Gastrocnemius medialis (tissue), 4 donors: ENCODE results near the gene CHST1. TPM values are rescaled to one million over a fixed set of nuclear protein-coding genes. Genes with fewer than 3 reads are reported as not detected.

Experiments used
- ATAC-seq, 2 donors: fragments of 150-250 bp; one replicate each; pipeline ENCODE4 v1.9.1; 2016
- DNase-seq, 2 donors: peaks; one replicate each; pipeline ENCODE4 v3.0.0-alpha.2; 2019
- H3K27ac ChIP-seq, 4 donors: fragments of 200-600 bp; sonication (generic); 1 replicate in 1 of 4; 2 replicates in 3 of 4; pipeline ENCODE4 v1.5.1; 2016 to 2018; ENCODE audit warnings: mild to moderate bottlenecking in 2 of 4, moderate library complexity in 1 of 4
- H3K27me3 ChIP-seq, 3 donors: fragments of 200-600 bp; sonication (generic) in 2 of 3; 1 replicate in 1 of 3; 2 replicates in 2 of 3; pipeline versions ENCODE4 v1.5.1 to v1.6.0; 2016 to 2019; ENCODE audit warnings: mild to moderate bottlenecking in 1 of 3, moderate library complexity in 1 of 3
- H3K36me3 ChIP-seq, 2 donors: fragments of 200-600 bp; sonication (generic) in 1 of 2; one replicate each; pipeline ENCODE4 v1.5.1; 2017 to 2018
- H3K4me1 ChIP-seq, 2 donors: fragments of 200-600 bp; sonication (generic) in 1 of 2; one replicate each; pipeline ENCODE4 v1.5.1; 2016 to 2017; ENCODE audit warnings: mild to moderate bottlenecking in 2 of 2
- H3K4me3 ChIP-seq, 4 donors: fragments of 200-600 bp; sonication (generic) in 3 of 4; 1 replicate in 1 of 4; 2 replicates in 3 of 4; pipeline ENCODE4 v1.5.1; 2016 to 2019; ENCODE audit warnings: mild to moderate bottlenecking in 2 of 4
- H3K9me3 ChIP-seq, 3 donors: fragments of 200-600 bp; sonication (generic) in 2 of 3; 1 replicate in 1 of 3; 2 replicates in 2 of 3; pipeline ENCODE4 v1.5.1; 2016 to 2019
- CTCF ChIP-seq, 5 experiments: fragments of 450-650 bp in 3 of 5; fragments of 200-600 bp in 2 of 5; sonication (generic) in 2 of 5; IDR thresholded peaks in 4 of 5; conservative IDR thresholded peaks in 1 of 5; 1 replicate in 4 of 5; 2 replicates in 1 of 5; pipeline ENCODE4 v1.5.1; 2016 to 2019; ENCODE audit warnings: antibody characterized with exemption in 5 of 5, mild to moderate bottlenecking in 3 of 5, moderate library complexity in 3 of 5
- POLR2A ChIP-seq, 2 donors: fragments of 450-650 bp; IDR thresholded peaks; one replicate each; pipeline ENCODE4 v1.6.1; 2017; ENCODE audit warnings: antibody characterized with exemption in 2 of 2, mild to moderate bottlenecking in 2 of 2, moderate library complexity in 2 of 2
- in situ Hi-C, 4 donors: fragments of 200-750 bp; cut with MboI; loops; one replicate each; pipeline versions ENCODE4 v1.15.0 to v1.8.0; 2017; ENCODE audit warnings: low sequenced_read_pairs in 4 of 4
- intact Hi-C: fragments of 100-400 bp; cut with DNase I; formaldehyde crosslinking; loops from one replicate; pipeline ENCODE4 v1.15.1; 2023; ENCODE audit warnings: low total_unique reads
- total RNA-seq, 4 donors: library from RNA; depleted of rRNA; stranded (reverse); fragments of >200 nt; gene quantifications; one replicate each; pipeline versions ENCODE4 v1.1.0 to v1.2.3, GENCODE V29; 2016

CHST1 gene
- total RNA-seq, 4 donors from 2014 or later: 4.5 to 5.6 (median 5.0) TPM

GRCh38 chr11:45610627-45611026, 54.8 kb downstream of the CHST1 start:
- Histone ChIP-seq H3K27me3 (no peaks in the 10 kb centered on the region), H3K9me3 (no peaks in the 10 kb centered on the region), H3K36me3 (no peaks in the 10 kb centered on the region), H3K4me3 (no peak overlapping the region), H3K27ac (no peak overlapping the region), H3K4me1 (no peaks in the 10 kb centered on the region)
- no peak for DNase-seq
- intact Hi-C loops (no loop called here), in situ Hi-C loops (no loop called here)
- TF ChIP-seq CTCF (IDR thresholded peaks at IDR 0.05 in 4 of 5, conservative IDR thresholded peaks at IDR 0.05 in 1 of 5): no peak
- no peak for TF ChIP-seq POLR2A (IDR thresholded peaks at IDR 0.05)
- ATAC-seq: no peak

- Histone ChIP-seq H3K27me3 (no peaks in the 10 kb centered on the region), H3K4me1 (no peaks in the 10 kb centered on the region), H3K4me3 (no peak overlapping the region), H3K9me3 (no peaks in the 10 kb centered on the region), H3K36me3 (no peaks in the 10 kb centered on the region), H3K27ac (no peak overlapping the region)
- no peak for DNase-seq
- ATAC-seq: no peak
- intact Hi-C loops: no loop called here
- in situ Hi-C loops: no loop called here
- TF ChIP-seq CTCF (IDR thresholded peaks at IDR 0.05 in 4 of 5, conservative IDR thresholded peaks at IDR 0.05 in 1 of 5) (no peak), POLR2A (IDR thresholded peaks at IDR 0.05) (no peak)
Measured at GRCh38 chr11:45609902-45610301, 55.5 kb downstream of the CHST1 start.

GRCh38 chr11:45609337-45609736, 56.1 kb downstream of the CHST1 start:
- Histone ChIP-seq H3K27ac (no peak overlapping the region), H3K27me3 (no peaks in the 10 kb centered on the region), H3K36me3 (no peaks in the 10 kb centered on the region), H3K4me1 (no peaks in the 10 kb centered on the region), H3K9me3 (no peaks in the 10 kb centered on the region), H3K4me3 (no peak overlapping the region)
- in situ Hi-C loops (no loop called here), intact Hi-C loops (no loop called here)
- TF ChIP-seq CTCF (IDR thresholded peaks at IDR 0.05 in 4 of 5, conservative IDR thresholded peaks at IDR 0.05 in 1 of 5) (no peak), POLR2A (IDR thresholded peaks at IDR 0.05) (no peak)
- DNase-seq (no peak), ATAC-seq (no peak)

GRCh38 chr11:45607995-45608394, 57.4 kb downstream of the CHST1 start:
- Histone ChIP-seq H3K27me3 (no peaks in the 10 kb centered on the region), H3K27ac (no peak overlapping the region), H3K9me3 (no peaks in the 10 kb centered on the region), H3K4me1 (no peaks in the 10 kb centered on the region), H3K4me3 (no peak overlapping the region), H3K36me3 (no peaks in the 10 kb centered on the region)
- DNase-seq: no peak
- in situ Hi-C loops (no loop called here), intact Hi-C loops (no loop called here)
- no peak for ATAC-seq
- TF ChIP-seq POLR2A (IDR thresholded peaks at IDR 0.05): no peak
- TF ChIP-seq CTCF (IDR thresholded peaks at IDR 0.05 in 4 of 5, conservative IDR thresholded peaks at IDR 0.05 in 1 of 5): no peak
